ENCODE measurements around the gene RPRD1B.
A peak's percentile ranks its signal among the peaks of the same experiment; 100 is the strongest.
"Not testable (repeated sequence)": the region's sequence is repeated elsewhere in the genome, so short reads cannot be mapped to it uniquely, and the experiment has no call there.

RPRD1B gene

GRCh38 chr20:38001173-38001875, 32.2 kb upstream of the RPRD1B start:
- DNase-seq = peak; percentile 72

DNA sequence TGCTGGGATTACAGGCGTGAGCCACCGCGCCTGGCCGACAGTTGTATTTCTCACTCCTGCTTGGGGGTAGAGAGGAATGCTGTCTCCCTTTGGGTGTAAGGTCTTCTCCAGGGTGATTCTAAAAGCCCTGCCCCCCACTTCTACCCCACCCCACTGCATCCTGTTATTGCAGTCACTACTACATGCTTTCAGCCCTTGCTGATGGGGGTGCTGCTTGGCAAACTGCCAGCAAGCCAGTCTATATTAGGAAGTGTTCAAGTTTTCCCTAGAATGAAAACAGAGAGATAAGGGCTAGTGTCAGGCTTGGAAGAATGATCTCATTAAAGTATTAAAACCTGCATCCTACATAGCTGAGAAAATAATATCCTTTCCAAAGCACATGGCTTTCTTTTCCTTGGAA, 31.6 kb upstream of the RPRD1B start:
- peak; percentile 23 for DNase-seq

DNA sequence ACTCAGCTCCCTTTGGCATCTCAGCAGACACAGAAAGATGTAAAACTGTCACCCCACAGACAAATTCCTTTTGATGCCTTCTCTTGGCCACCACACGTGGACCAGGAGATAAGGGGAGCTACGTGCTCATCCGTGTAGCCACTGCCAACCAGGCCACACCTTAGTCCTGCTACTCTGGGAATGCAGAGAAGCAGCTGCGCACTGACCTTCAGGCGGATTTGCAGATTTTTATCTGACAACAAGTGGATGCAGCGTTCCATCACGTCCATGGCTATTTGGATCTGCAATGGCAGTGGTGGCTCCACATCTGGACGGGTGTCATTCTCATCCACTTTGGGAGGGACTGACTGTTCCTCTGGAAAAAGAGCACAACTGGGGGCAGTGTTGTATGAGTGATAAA, 31.1 kb upstream of the RPRD1B start:
- DNase-seq = no peak

DNA sequence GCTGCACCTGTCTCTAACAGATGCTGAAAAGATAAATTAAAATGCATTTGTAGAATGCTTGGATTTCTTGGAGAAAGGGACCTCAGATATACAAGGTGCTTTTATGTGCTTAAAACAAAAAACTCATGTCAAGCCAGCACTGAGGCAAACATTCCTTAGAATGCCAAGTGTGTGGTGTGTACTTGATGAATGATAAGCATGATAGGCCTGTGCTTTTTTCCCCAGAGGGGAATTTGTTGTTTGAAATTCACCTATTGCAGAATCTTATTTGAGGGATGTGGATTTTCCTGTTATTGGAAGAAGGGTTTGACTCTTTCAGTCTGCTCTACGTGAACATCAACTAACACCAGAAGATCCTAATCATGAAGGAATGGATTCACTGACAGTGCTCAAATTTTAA, 29.1 kb upstream of the RPRD1B start:
- no peak for DNase-seq

DNA sequence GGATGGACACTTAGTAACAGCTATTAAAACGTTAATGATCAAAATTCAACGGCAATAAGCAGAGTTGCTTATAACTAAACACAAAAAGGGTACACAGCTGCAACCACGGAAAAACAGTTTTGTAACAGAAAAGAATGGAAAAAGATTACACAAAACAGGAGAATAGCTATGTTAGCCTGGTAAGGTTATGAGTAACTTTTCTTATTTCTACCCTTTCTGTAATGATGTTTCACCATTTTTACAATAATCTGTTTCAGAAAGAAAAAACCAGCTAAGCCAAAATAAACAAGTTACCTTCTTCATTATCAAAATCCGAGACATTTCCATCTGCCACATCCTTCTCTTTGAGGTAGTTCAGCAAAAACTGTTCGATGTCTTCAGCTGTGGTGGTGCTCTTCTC, 27.6 kb upstream of the RPRD1B start:
- DNase-seq = no peak

DNA sequence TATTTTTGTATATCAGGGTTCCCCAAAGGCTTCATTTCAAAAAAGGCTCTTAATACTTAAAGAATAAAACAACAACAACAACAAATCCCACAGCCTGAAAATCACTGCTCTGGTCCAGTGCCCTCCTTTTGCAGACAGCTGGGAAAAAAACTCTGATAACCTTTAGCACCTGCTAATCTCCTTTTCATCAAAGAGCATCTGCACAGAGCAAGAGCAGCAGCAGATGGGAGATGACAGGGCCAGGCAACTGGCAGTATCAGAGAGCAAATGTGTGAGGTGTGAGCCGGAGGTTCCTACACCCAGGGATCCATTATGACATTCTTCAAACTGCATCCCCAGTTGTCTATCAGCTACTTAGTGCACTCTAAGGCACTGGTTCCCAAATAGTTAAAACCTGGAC, 26.0 kb upstream of the RPRD1B start:
- no peak for DNase-seq

GRCh38 chr20:38008233-38008944, 25.2 kb upstream of the RPRD1B start:
- no peak for DNase-seq

DNA sequence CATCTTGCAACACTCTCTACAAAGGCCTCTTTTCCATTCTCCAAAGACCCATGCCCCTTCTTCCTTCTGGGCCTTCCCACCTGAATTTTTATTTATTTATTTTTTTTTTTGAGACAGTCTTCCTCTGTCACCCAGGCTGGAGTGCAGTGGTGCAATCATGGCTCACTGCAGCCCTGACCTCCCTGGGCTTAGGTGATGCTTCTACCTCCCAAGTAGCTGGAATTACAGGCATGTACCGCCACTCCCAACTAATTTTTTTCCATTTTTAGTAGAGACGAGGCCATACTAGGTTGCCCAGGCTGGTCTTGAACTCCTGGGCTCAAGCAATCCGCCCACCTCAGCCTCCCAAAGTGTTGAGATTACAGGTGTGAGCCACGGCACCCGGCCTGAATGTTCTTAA, 24.1 kb upstream of the RPRD1B start:
- not testable (repeated sequence) for DNase-seq

DNA sequence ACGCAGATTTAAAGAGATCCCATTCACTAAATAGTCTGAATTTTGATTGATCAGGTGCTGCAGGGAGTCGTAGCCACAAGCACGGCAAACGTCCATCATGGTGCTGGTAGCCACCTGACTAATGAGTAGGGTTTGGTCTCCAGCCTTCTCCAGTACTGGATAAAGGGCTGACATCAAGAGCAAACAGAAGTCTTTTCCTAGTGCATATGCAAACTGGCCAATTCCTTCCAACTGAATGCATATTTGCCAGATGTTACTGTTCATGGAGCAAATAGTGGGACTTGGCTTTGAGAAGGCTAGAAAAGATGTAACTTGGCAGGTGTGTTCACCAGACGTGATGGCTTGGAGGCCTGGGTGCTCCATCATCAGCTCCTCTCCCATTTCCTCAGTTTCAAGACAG, 21.9 kb upstream of the RPRD1B start:
- no peak for DNase-seq

DNA sequence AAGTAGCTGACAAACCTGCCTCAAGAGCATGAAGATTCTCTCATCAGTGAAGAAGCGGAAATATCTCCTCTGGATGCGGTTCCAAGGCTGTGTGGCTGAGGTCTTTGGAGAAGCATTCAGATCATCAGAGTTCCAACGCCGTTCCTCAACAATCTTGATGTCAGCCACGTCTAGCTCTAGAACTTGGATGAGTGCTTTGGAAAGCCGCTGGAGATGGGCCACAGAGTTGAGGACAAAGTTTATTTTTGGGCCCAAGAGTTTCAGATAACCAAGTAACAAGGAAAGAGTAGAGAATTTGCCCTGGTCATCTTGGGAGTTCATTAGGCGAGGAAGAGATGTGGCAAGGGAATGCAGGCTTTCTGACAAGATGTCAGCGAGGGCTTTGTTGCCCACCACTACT, 21.2 kb upstream of the RPRD1B start:
- no peak for DNase-seq

- DNase-seq = no peak
These were observed 19.7 kb upstream of the RPRD1B start for GRCh38 chr20:38013887-38014286.

DNA sequence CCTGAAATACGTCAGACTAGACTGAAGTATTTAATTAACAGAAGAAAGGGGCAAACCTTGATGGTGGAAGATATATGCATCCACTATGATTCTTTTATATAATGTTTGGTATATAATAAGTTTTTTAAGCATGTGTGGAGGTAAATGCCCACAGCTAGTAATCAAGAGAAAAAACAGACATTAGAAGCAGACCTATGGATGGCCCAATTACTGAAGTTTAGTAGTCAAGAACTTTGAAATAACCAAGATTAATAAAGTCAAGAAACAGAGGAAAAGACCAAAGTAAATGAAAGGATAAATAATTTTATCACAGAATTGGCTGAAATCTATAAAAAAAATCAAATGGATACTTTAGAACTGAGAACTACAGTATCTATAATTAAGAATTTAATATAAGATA, 15.6 kb upstream of the RPRD1B start:
- no peak for DNase-seq

- no peak for DNase-seq
These were observed 15.2 kb upstream of the RPRD1B start for GRCh38 chr20:38018385-38018784.

DNA sequence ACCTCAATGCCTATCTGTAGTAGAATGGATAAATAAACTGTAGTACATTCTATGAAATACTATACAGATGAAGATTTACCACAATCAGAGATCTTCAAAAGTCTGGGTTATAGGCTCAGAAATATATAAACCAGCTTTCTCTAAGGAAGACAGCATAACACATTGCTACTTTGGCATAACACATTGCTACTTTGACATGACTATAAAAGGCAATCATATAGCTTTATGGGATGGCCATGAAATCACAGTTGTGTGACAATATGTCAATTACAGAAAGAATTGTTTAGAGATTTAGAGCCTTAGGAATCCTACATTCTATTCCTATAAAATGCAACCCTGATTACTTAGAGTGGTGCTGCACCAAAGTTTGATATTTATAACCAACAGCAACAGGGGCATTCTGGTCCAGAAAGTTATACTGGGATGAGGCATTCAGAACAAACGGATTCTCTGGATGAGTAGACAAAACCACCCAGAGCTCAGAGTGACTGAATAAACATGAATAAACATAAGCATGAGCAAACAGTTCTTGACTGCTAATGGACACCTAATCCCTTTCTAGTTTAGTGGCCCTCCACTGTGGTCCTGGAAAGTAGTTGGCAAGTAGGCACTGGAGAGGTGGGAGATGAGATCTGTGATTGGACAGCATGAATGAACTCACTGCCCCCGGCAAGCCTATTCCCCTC, 12.3 kb upstream of the RPRD1B start:
- DNase-seq = no peak

DNA sequence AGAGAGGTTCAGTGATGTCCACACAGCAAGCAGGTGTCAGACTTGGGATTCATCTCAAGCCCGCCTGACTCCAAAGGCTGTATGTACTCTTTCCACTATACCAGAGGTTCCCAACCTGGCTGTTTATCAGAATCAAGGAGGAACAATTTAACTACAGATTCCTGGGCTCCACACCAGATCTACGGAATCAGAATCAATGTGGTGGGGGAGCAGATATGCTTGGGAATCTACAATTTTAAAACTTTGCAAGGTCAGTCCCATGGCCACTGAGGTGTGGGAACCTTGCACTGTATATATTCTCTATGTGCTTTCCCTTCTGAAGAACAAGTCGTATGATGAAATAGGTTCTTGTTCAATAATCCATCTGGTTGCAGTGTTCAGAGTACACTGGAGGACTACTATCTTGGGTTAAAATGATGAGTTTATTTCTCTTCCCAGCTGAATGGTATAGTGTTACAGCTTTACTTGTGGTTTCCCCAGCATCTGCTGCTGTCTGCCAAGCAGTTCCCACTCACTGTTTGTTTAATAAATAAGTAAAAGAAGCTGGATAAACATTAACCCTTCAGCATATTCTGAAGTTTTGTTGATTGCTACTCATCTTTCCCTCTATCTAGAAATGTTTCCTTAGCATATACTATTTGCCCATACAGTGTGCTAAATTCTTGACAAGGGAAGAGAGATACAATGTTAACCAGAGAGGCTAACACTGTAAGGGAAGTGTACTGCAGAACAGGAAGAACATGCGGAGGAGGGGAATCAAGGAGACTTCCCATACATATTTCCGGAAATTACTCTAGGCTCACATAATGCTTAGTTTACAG, 10.2 kb upstream of the RPRD1B start:
- peak; percentile 67 for DNase-seq

DNA sequence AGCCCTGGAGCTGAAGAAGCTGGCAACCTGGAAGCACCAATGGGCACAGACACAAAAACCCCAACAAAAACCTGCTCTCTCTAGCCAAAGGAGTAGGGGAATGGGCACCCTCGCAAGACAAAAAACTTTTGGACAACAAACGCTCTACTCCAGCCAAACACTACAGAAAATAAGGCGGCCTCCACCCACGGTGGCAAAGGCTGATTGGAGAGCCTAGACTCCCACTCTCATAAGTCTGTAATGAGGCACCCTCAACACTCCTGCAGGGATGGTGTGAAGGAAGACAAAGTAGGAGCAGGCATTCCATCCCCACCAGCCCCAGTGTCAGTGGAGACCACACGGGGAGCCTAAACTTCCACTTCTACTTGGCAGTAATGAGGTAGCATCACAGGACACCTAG, 9.1 kb upstream of the RPRD1B start:
- no peak for DNase-seq

DNA sequence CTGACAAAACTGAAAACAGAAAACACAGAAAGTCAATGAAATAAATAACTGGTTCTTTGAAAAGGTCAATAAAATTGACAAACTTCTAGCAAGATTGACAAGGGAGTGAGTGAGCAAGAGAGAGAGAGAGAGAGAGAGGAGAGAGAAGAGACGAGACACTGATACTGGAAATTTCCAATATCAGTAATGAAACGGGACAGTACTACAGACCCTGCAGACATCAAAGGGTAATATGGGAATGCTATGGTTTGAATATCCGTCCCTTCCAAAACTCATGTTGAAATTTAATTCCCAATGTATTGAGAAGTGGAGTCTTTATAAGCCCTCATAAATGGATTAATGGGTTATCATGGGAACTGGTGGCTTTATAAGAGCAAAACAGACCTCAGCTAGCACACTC, 4.1 kb upstream of the RPRD1B start:
- no peak for DNase-seq

GRCh38 chr20:38031957-38032356, 1.6 kb upstream of the RPRD1B start:
- DNase-seq = no peak

GRCh38 chr20:38032585-38033329, 789 bp upstream of the RPRD1B start:
- DNase-seq = no peak

- no peak for DNase-seq
These were observed 633 bp downstream of the RPRD1B start for GRCh38 chr20:38034108-38034649.

GRCh38 chr20:38034961-38035360, 1.4 kb downstream of the RPRD1B start:
- no peak for DNase-seq

DNA sequence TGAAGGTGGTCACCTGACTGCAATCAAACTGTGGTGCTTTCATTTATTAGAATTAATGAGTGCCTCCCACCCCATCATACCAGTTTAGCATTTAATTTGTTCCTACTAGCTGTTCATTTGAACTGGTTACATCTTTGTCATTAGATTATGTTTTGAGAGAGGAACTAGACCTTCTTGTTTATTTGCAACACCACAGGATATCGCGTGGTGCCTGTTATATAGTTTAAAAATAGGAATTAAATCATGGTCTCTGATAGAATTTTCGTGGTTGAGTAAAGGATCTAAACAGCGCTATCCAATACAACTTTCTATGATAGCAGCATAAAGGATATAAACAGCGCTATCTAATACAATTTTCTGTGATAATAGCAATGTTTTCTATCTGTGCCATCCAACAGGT, 2.8 kb downstream of the RPRD1B start:
- no peak for DNase-seq

All from fibroblast of skin of abdomen (primary cell).